HG03064 (cell line): ENCODE data around the gene RAD52.
"Not testable (repeated sequence)": the region's sequence is repeated elsewhere in the genome, so short reads cannot be mapped to it uniquely, and the experiment has no call there.

Source experiments
- ATAC-seq: cut with Tn5 transposase; IDR thresholded peaks from one replicate; pipeline ENCODE4 v1.9.1; 2021; ENCODE audit warnings: low read depth; ENCODE audit not compliant: unreplicated experiment

RAD52 gene

GRCh38 chr12:968545-968944, 19.1 kb upstream of the RAD52 start:
- no peak for ATAC-seq

- no peak for ATAC-seq
Observed at GRCh38 chr12:967641-968040, 18.1 kb upstream of the RAD52 start.

GRCh38 chr12:966724-967123, 17.2 kb upstream of the RAD52 start:
- ATAC-seq, result no peak

- peak; percentile 66 for ATAC-seq
Observed at GRCh38 chr12:958588-959123, 9.2 kb upstream of the RAD52 start.

GRCh38 chr12:955939-956338, 6.4 kb upstream of the RAD52 start:
- ATAC-seq, result no peak

- ATAC-seq, result no peak
Observed at GRCh38 chr12:954741-955140, 5.2 kb upstream of the RAD52 start.

GRCh38 chr12:953776-954175, 4.3 kb upstream of the RAD52 start:
- no peak for ATAC-seq

GRCh38 chr12:951176-951575, 1.7 kb upstream of the RAD52 start:
- no peak for ATAC-seq

GRCh38 chr12:948238-948637, 1.3 kb downstream of the RAD52 start:
- ATAC-seq, result no peak

- ATAC-seq, result no peak
Observed at GRCh38 chr12:946631-947030, 2.9 kb downstream of the RAD52 start.

- no peak for ATAC-seq
Observed at GRCh38 chr12:946212-946611, 3.3 kb downstream of the RAD52 start.

GRCh38 chr12:944211-944610, 5.3 kb downstream of the RAD52 start:
- ATAC-seq, result no peak

- ATAC-seq, result no peak
Observed at GRCh38 chr12:943051-943450, 6.4 kb downstream of the RAD52 start.

GRCh38 chr12:938810-939209, 10.7 kb downstream of the RAD52 start:
- no peak for ATAC-seq

- no peak for ATAC-seq
Observed at GRCh38 chr12:936377-937345, 12.8 kb downstream of the RAD52 start.

- not testable (repeated sequence) for ATAC-seq
Observed at GRCh38 chr12:935891-936290, 13.6 kb downstream of the RAD52 start.

- ATAC-seq, result no peak
Observed at GRCh38 chr12:931591-931990, 17.9 kb downstream of the RAD52 start.

GRCh38 chr12:931060-931459, 18.4 kb downstream of the RAD52 start:
- no peak for ATAC-seq

- no peak for ATAC-seq
Observed at GRCh38 chr12:926641-927040, 22.9 kb downstream of the RAD52 start.

- no peak for ATAC-seq
Observed at GRCh38 chr12:922285-922684, 27.2 kb downstream of the RAD52 start.

GRCh38 chr12:920676-921075, 28.8 kb downstream of the RAD52 start:
- no peak for ATAC-seq
